ENCODE results near the gene ROBO3.

ROBO3 gene

DNA sequence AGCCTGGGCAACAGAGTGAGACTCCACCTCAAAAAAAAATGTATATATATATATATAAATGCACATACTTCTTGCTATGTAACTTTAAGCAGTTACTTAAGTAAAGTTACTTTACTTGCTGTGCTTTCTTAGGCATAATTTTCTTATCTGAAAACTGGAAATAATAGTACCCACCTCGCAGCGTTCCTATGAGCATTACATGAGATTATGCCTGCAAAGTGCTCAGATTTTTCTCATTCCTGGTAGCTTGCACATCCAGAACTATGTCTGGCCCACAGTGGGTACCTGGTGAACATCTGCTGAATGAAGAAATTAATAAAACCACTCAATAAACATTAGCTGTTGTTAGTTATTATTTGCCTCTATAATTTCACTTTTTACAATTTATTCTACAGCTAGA lies 6.1 kb upstream of the ROBO3 start:
- H4K20me1 ChIP-seq (ENCODE audit: insufficient read depth, low read length, poor library complexity, severe bottlenecking), result no peaks in the 10 kb centered on the region
- TF ChIP-seq CTCF (conservative IDR thresholded peaks at IDR 0.05; ENCODE audit: low read length), result no peak
- TF ChIP-seq EZH2phosphoT487 (IDR thresholded peaks at IDR 0.05; ENCODE audit: borderline replicate concordance), result no peak
- H3K4me3 ChIP-seq (ENCODE audit: low read length, poor library complexity, severe bottlenecking), result no peak overlapping the region
- no peak overlapping the region for H3K9ac ChIP-seq (ENCODE audit: low read depth, low read length, poor library complexity, severe bottlenecking)
- H3K9me2 ChIP-seq (replicated peaks; ENCODE audit: low read depth, low read length), result no peaks in the 10 kb centered on the region
- H3K79me2 ChIP-seq (ENCODE audit: insufficient read depth, low read length), result no peaks in the 10 kb centered on the region
- no peaks in the 10 kb centered on the region for H3K27me3 ChIP-seq (ENCODE audit: insufficient read depth, low read length, poor library complexity, severe bottlenecking)
- no peaks in the 10 kb centered on the region for H3F3A ChIP-seq (ENCODE audit: low read depth)
- H3K36me3 ChIP-seq (ENCODE audit: insufficient read depth, low read length), result no peaks in the 10 kb centered on the region
- H2AFZ ChIP-seq (ENCODE audit: low read length), result no peak overlapping the region
- H3K4me2 ChIP-seq (ENCODE audit: low read depth, low read length, poor library complexity, severe bottlenecking), result no peak overlapping the region
- no peaks in the 10 kb centered on the region for H3K4me1 ChIP-seq (ENCODE audit: insufficient read depth, low read length, poor library complexity, severe bottlenecking)
- H3K9me3 ChIP-seq (ENCODE audit: insufficient read depth, low read depth, low read length), result no peaks in the 10 kb centered on the region

- TF ChIP-seq EZH2phosphoT487 (IDR thresholded peaks at IDR 0.05; ENCODE audit: borderline replicate concordance) (no peak), CTCF (conservative IDR thresholded peaks at IDR 0.05; ENCODE audit: low read length) (no peak)
- Histone ChIP-seq H3K9me3 (ENCODE audit: insufficient read depth, low read depth, low read length) (no peaks in the 10 kb centered on the region), H3K36me3 (ENCODE audit: insufficient read depth, low read length) (no peaks in the 10 kb centered on the region), H3K9ac (ENCODE audit: low read depth, low read length, poor library complexity, severe bottlenecking) (no peak overlapping the region), H3K79me2 (ENCODE audit: insufficient read depth, low read length) (no peaks in the 10 kb centered on the region), H4K20me1 (ENCODE audit: insufficient read depth, low read length, poor library complexity, severe bottlenecking) (no peaks in the 10 kb centered on the region), H3K4me1 (ENCODE audit: insufficient read depth, low read length, poor library complexity, severe bottlenecking) (no peaks in the 10 kb centered on the region), H3K4me2 (ENCODE audit: low read depth, low read length, poor library complexity, severe bottlenecking) (no peak overlapping the region), H3K27me3 (ENCODE audit: insufficient read depth, low read length, poor library complexity, severe bottlenecking) (no peaks in the 10 kb centered on the region), H2AFZ (ENCODE audit: low read length) (no peak overlapping the region), H3F3A (ENCODE audit: low read depth) (no peaks in the 10 kb centered on the region), H3K4me3 (ENCODE audit: low read length, poor library complexity, severe bottlenecking) (no peak overlapping the region), H3K9me2 (replicated peaks; ENCODE audit: low read depth, low read length) (no peaks in the 10 kb centered on the region)
These were observed 3.6 kb upstream of the ROBO3 start for GRCh38 chr11:124861670-124862069.

- Histone ChIP-seq H3K9me3 (ENCODE audit: insufficient read depth, low read depth, low read length) (no peaks in the 10 kb centered on the region), H2AFZ (ENCODE audit: low read length) (no peak overlapping the region), H3K27me3 (ENCODE audit: insufficient read depth, low read length, poor library complexity, severe bottlenecking) (no peaks in the 10 kb centered on the region), H3K79me2 (ENCODE audit: insufficient read depth, low read length) (no peaks in the 10 kb centered on the region), H3K4me2 (ENCODE audit: low read depth, low read length, poor library complexity, severe bottlenecking) (no peak overlapping the region), H3K4me3 (ENCODE audit: low read length, poor library complexity, severe bottlenecking) (no peak overlapping the region), H3K4me1 (ENCODE audit: insufficient read depth, low read length, poor library complexity, severe bottlenecking) (no peaks in the 10 kb centered on the region), H3K9me2 (replicated peaks; ENCODE audit: low read depth, low read length) (no peaks in the 10 kb centered on the region), H3K9ac (ENCODE audit: low read depth, low read length, poor library complexity, severe bottlenecking) (no peak overlapping the region), H3F3A (ENCODE audit: low read depth) (no peaks in the 10 kb centered on the region), H4K20me1 (ENCODE audit: insufficient read depth, low read length, poor library complexity, severe bottlenecking) (no peaks in the 10 kb centered on the region), H3K36me3 (ENCODE audit: insufficient read depth, low read length) (no peaks in the 10 kb centered on the region)
- no peak for TF ChIP-seq CTCF (conservative IDR thresholded peaks at IDR 0.05; ENCODE audit: low read length)
- TF ChIP-seq EZH2phosphoT487 (IDR thresholded peaks at IDR 0.05; ENCODE audit: borderline replicate concordance), result no peak
These were observed 2.0 kb upstream of the ROBO3 start for GRCh38 chr11:124863137-124863825.
